GM19035 (cell line): Measurements from ENCODE around the gene GALNT12.

Experiments
- ATAC-seq: cut with Tn5 transposase; IDR thresholded peaks from one replicate; pipeline ENCODE4 v1.9.1; 2021; ENCODE audit not compliant: unreplicated experiment

Gene GALNT12

DNA sequence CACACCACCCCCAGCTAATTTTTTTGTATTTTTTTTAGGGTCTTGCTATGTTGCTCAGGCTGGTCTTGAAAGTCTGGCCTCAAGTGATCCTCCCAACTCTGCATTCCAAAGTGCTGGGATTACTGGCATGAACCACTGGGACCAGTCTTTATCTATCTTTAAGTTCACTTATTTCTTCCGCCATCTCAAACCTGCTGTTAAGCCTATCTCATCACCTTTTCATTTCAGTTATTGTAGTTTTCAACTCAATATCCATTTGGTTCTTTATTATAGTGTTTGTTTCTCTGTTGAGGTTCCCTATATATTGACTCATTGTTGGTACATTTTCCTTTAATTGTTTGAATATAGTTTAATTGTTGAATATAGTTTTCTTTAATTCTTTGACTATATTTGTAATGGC is 48.1 kb downstream of the GALNT12 start:
- no peak for ATAC-seq

DNA sequence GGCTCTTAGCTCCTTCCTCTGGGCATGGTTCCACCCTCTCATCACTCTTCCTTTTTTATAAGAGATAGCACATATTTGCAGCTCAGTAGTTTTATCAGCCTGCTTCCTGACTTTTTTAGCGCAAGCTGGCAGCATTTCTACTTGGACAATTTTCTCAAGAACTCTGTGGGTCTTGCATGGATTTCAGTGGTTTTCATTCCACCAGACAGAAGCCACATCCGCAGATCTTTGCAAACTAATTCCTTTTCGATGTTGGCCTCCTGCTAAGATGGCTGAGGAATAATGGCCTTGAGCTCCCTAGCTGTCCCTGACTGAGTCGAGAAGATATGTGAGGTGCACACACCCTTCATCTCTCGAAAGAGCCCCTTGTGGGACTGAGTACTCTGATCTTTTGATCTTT is 49.5 kb downstream of the GALNT12 start:
- ATAC-seq: no peak

DNA sequence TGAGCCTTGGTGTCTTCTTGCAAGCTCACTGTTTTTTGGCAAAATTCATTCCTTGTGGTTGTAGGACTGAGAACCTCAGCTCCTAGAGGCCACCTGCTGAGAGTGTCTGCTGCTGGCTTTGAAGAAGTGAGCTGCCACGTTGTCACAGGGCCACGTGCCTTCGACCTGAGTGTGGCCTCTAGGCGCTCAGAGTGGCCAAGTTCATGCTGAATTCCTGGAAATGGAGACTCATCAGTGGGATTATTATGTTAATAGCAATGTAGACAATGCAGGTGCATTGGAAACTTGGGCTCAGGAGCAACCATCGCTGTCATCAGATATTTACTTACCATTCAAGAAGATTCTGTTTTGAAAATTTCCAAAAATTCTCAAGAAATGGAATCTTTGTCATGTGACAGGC is 52.5 kb downstream of the GALNT12 start:
- no peak for ATAC-seq

DNA sequence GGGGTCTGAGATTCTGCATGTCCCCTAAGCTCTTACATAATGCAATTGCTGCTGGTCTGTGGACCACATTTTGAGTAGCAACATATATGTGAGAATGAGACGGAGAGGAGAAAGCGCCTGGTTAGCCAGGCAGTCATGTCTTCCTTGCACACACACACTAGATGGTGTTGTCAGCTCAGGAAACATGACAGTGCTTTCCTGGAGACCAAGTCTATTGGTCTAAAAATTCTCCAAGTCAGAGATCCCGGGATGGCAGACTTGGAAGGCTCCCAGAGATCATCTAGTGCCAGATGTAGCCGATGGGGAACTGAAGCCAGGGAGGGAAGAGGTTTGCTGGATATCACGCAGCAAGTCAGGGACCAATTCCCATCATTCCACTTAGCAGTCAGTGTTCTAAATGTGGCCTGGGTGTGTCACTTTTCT is 53.4 kb downstream of the GALNT12 start:
- ATAC-seq: no peak

DNA sequence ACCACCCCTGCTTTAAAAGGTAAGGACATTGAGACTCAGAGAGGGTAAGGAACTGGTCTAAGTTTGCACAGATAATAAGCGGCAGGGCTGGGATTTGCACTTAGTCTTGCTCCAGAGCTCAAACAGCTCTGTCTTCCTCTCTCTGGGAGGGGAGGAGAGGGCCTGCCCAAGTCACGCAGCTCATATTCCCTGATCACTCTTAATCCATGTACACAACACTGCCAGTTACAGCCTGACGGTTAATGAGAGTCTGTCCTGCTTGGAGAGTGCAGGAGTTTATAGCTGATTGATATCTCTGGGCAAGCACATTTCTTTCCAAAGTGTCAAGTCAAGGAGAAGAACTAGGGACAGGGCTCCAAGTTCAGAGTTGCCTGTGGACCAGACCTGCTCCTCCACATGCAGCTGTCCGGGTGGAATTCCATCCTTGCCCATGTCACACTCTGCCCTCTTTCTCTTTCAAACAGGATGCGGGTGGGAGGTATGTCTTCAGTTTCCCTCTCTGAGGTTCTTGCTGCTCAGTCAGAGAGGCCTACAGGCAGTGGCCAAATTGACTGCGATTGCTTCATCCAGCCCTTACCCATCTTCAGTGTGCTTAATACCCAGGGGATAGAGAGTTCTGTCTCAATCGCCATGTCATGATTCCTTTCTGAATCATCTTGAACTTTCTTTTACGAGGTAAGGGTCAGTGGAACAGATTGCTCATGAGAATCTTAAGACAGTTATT is 54.5 kb downstream of the GALNT12 start:
- ATAC-seq: no peak

DNA sequence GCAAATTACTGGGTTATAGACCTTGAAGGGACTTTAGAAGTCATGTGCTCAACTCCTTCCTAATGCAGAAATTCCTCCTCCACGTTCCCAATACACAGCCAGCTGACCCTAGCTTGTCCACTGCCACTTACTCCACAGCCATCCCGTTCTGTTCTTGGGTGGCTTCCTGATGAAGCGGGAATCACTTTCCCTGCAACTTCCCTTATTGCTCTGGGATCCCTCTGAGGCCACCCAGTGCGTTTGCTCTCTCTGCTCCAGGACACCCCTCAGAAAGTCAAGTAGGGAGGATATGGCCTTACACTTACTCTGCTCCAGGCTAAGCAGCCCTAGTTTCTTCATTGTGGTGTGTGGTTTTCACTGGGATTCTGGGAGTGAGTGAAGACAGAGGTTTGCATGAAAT is 55.5 kb downstream of the GALNT12 start:
- ATAC-seq: no peak

DNA sequence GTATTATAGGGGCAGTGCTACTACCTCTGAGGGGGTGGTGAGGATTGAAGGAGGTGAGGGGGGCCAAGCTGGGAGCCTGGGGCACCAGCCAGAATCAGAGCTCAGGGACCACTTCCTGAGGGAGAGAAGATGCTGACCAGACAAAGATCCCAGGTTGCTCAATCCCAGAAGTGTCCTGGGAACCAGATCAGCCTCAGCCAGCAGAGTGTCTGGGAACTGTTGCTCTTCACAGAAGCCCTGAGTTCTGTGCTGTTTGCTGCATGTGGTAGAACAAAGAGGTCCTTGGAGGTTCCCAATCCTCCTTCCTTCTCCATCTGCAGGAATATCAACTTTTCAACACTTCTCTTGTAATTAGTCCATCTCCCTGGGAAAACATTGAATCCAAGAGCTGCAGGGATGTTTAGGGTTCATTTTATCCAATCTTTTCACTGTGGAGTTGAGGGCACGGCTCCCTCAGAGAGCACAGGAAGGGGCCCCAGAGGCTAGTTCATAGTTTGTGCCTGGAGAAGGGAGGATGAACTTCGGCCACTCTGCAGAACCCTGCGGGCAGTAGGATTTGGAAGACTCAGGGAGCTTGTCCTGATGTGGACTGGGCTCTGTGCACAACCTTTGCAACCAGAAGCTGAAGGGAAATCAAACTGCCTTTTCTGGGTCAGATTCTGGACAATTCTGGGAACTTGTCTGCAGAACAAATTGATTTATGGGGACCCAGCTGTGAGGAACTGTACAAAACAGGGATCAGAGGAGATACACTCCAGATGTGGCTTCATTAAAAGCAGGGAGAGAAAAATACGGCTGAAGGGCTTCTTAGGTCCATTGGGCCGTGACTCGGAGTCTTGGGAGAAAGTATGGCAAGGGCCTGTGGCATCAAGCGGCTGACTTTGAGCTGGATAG is 57.1 kb downstream of the GALNT12 start:
- ATAC-seq: no peak

DNA sequence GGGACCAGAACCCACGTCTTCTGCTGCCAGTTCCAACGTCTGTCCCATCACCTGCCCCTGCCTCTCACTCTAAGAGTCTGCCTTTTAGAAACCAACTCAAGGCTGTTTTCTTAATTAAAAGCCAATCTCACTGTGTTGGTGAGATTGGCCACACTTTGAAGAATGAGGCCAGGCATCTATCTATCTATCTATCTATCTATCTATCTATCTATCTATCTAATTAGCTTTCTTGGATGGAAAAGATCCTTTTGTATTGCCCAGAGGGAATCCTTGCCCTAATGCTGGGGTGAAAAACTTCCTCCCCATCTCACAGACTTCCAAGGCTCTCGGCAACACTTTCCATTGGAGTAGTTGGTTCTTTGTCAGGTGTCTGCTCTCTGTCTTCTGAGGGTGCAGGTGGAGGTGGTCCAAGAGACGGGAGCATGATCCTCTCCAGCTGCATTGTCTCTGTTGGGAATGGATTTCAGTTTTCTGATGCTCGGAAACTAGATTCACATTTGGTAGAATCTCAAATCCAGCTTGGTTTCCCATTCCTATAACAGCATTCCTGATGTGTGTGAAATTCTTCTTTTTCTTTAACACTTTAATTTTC is 57.9 kb downstream of the GALNT12 start:
- no peak for ATAC-seq

DNA sequence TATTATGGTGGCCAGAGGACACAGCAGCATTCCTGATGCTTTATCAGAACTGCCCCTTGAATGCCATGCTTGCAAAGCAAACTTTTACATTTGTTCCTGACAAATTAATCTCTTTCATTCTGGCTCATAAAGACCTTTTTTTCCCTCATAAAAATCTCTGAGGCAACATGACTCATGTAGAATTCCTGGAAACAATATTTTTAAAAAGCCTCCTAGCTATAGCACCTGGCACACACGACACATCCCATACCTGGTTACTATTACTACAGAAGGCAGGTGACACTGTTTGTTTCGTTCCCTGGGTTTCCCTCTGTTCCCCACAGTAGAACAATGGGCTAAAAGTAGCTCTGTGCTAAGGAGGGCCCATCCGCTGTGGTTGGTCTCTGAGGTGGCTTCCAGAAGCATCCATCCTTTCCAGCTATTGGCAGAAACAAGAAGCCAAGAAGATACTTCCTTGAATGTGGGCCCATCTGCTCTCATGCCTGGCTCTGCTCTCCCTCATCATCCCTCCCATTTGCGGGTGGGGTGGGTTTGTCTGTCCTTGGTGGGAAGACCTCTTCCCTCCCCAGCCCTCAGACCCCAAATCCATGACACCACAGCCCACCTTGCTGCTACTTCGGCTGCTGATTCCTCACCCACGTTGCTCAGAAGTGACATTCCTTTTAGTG is 59.1 kb downstream of the GALNT12 start:
- ATAC-seq: no peak

DNA sequence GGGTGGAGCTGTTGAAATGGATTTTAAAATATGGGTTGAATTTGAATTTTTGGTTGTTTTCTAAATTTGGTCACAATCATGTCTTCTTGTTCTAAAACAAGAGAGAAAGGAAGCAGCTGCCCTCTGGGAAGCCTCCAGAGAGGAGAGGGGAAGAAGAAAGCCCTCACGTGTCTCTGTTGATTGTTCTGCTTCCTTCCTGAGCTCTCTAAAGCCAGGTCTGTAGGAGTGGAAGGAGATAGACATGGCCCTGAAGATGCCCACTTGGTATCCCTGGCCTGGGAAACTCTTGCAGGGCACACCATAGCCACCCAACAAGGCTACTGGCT is 59.6 kb downstream of the GALNT12 start:
- no peak for ATAC-seq

DNA sequence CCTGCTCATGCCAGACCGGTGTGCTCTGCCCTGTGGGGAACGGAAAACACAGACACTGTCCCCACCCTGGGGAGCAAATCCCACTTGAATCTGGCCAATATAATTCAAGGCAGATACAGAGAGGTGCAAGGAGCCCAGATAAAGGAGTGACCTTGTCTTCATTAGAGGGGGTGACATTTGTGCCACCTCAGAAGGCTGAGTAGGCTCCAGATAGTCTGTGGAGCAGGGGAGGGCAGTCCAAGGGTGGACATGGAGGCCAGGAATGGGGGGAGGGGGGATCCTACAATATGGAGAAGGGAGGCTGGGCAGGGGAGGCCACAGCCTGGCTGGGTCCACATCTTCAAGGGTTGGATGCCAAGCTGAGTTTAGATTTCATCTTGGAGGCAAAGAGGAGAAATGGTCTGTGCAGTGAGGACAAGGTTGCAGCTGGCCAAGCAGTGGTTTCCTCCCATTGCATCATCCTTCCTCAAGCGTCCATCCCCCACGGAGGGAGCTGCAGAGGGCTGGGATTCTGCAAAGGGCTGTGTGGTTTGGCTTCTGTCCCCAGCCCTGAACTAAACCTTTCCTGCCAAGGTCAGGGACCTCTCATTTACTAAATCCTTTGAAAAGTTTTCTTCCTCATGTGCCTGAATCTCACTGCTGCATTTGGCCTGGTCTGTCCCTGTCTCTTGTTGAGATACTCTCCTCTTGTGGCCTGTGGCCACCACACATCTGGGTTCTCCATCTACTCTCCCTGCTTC is 60.1 kb downstream of the GALNT12 start:
- no peak for ATAC-seq

DNA sequence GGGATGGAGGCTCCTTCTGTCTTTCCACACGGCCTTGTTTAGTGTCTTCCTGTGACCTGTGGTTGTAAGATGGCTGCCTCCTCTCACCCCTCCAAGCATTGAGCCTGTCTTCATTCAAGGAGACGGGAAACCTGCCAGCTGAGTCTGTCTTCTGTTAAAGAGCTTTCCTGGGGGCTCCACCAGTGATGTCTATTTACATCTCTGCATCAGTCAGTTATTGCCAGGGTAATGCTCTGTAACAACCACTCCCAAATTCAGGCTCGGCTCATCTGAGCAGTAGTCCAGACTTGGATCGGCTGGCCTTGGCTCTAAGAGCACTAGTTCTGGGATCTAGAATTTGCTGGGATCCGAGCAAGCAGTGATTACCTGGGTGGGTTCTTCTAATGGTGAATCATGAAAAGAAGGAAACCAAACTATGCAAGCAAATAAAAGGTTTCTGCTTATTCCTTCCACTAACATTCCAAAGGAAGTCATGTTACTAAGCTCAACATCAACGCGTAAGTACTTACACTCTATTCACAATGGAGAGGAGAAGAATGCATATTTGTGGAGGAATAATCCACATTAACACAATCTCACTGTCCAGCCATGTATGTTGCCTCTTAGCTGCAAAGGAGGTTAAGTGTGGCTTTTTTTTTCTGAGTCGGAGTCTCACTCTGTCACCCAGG is 61.7 kb downstream of the GALNT12 start:
- ATAC-seq: no peak

DNA sequence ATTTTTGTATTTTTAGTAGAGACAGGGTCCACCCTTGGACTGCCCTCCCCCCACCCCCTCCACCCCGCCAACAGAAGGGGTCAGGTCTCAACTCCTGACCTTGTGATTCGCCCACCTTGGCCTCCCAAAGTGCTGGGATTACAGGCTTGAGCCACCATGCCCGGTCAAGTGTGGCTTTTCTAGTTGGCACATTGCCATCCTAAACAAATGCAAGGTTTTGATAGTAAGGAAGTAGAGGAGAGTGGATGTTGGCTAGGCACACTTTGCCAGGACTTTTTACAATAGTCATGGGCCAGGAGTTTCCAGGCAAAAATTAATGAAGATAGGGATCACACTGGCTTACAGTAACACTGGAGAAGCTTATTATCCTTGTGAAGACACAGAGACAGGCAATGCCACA is 62.4 kb downstream of the GALNT12 start:
- ATAC-seq: no peak

DNA sequence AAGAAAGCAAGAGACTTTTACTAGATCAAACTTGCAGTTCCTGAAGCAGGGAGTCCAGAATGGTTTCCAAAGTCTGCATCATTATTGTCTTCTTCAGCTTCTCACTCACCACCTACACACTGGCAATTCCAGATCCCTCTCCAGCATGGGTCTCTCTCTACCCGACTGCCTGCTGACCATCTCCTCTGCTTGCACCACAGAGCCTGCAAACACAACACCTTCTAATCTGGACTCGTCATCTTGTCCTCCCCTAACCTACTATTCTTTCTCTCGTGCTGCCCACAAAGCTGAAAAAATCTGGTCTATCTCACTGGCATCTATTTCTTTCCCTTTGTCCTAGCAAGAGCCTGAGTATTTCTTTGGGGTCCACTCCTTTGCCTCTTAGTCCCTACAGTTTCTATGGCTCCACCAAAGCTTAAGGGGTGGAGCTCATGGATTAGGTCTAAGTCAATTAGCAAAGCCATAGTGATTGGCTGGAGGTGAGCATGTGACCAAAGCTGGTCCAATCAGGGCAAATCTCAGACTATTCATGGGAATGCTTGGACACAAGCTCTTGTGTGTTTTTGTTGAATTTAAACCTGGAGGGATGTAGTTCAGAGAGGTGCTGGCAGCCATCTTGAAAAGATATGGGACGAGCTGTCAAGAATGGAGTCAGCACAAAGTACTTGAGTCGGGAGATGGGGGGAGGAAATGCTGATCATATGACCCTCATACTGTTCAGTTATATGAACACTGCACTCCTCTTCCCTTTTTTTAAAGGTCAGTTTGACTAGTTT is 63.5 kb downstream of the GALNT12 start:
- ATAC-seq: no peak

DNA sequence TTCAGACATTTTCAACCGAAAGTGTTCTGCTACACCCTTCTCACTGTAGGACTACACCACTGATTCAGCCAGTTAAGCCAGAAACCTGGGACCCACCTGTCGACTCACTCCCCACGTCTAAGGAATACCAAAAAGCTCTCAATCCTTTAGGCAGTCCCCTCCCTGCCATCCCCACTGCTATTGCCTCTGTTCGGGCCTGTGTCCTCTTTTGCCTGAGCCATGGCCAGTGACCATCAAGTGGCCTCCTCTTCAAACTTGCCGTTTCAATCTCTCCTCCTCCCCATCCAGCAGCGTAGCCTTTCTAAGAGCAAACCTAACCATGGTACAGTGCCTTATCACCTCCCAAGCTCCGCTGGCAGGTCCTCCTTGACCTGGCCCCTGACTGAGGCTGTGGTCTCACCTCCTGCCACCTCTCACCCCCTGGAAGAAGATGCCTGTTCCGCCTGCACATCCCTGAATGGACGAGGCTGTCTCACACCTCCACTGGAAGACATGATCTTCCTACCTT is 64.1 kb downstream of the GALNT12 start:
- ATAC-seq: no peak

DNA sequence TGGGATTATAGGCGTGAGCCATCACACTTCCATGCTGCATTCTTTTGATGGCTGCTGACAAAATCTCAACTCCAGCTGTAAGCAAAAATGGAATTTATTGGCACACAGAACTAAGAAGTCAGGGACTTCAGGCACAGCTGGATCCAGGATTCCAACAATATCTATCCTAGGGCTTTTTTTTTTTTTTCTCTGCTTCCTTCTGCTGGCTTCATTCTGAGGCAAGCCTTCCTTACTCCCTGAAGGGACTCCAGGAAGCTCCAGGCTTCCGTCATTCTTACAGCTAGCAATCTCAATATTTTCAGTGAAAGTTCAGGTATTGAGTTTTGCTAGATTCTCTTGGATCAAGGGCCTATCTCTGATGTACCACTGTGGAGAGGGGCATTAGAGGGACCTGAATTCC is 66.1 kb downstream of the GALNT12 start:
- no peak for ATAC-seq

DNA sequence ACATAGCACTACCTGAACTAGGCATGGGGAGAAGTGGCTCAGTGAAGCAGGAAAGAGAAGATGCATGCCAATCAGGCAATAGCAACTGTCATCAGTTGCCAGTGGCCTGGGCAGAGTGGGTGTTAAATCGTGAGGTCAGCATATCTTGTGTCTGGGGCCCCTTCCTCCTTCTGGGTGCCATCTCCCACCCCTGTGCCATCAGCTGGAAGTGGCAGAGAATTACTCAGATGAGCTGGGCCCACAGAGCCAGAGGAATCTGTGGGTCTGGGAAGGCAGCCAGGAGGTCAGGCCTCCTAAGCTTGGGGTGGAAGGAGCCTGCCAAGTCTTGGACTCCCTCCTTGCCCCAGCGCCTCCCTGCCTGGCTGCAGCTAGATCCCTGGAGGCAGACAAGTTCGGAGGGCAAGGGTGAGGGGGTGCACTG is 66.5 kb downstream of the GALNT12 start:
- no peak for ATAC-seq

DNA sequence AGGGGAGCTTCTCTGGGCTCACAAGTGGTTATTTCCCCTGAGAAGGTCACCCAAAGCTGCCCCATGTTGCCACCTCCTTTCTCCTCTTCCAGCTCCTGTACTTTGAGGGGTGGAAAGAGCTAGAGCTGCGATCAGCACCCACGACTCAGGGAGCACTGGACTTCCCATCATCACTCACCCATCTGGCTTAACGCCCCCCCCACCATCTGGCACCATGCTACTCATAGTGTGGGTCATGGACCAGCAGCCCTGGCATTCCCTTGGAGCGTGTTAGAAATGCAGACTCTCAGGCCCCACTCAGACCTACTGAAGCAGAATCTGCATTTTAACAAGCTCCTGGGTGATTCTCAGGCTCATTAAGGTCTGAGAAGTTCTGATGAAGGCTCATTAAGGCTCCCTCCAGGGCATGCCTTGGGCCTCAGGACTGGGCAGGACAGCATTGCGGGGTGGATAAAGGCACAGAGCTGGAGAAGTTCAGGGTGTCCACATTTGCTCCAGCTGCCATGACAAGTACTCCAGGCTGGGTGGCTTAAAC is 67.3 kb downstream of the GALNT12 start:
- ATAC-seq: no peak

DNA sequence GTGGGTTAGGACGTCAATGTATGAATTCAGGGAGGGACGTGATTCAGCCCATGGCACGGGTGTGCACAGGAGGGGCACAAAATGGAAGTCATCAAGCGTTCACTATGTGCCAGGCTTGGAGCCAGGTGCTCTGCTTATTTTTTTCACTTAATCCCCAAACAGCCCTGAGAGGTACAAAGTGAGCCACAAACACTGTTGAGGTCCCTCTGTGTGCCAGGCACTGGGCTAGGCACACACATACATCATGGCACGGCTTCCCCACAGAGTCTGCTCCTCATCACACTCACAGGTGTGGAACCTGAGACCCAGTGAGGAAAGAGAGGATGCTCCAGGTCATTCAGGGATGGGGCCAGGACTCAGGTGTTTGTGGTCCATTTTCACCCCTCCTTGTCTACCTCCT is 68.1 kb downstream of the GALNT12 start:
- ATAC-seq: no peak
